Stimulated activated CD4-positive, alpha-beta T cell treated with anti-CD3 and anti-CD28 coated beads, Interleukin-1b, Interleukin-23, amount 100 ng/mL, for 24 hours (primary cell): ENCODE results near the gene RBP3.

Experiments
- DNase-seq, 4 experiments: peaks; one replicate each; pipeline ENCODE4 v3.0.0-alpha.2; 2020; ENCODE audit warnings: low read depth in 4 of 4, low spot score in 1 of 4

RBP3 gene

DNA sequence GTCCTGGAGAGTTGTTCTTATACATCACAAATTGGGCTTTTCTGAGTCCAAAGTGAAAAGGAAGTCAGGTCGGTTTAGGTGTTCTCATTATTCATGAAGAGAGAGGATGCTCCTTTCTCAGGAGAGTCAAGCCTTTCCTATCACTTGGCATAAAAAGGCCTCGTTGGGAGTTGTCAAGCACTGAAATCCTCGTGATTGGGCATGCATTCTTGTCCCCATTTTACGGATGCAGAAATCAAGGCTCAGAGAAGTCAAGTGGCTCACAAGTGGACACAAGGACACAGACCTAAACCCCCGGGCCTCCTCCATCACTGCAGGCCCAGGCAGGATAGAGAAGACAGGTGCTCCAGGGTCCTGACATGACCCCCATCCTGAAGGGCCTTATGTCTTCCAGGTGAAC is 8.5 kb downstream of the RBP3 start:
- DNase-seq: no peak

DNA sequence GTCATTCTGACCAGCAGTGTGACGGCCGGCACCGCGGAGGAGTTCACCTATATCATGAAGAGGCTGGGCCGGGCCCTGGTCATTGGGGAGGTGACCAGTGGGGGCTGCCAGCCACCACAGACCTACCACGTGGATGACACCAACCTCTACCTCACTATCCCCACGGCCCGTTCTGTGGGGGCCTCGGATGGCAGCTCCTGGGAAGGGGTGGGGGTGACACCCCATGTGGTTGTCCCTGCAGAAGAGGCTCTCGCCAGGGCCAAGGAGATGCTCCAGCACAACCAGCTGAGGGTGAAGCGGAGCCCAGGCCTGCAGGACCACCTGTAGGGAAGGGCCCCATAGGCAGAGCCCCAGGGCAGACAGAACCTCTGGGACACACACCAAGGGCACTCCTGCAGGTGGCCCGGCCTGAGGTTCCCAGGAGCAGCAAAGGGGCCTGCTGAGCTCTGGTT is 9.0 kb downstream of the RBP3 start:
- DNase-seq: no peak

DNA sequence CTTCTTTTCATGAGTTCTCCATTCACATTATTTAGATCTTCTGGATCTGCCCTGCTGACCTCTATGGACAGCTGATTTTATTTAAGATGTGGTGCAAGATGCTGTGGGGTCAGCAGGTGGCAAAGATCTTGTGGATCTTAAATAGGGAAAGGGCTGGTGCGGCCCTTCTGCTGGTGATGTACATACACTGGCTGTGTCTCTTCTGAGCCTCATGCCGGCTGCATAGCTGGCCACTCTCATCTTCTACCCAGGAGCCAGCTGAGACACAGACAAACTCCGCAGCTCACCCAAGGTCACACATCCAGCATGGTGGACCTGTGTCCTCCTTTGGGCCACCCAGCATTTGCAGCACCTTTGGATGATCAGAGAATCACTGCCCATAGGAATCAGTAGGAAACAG is 9.7 kb downstream of the RBP3 start:
- no peak for DNase-seq

DNA sequence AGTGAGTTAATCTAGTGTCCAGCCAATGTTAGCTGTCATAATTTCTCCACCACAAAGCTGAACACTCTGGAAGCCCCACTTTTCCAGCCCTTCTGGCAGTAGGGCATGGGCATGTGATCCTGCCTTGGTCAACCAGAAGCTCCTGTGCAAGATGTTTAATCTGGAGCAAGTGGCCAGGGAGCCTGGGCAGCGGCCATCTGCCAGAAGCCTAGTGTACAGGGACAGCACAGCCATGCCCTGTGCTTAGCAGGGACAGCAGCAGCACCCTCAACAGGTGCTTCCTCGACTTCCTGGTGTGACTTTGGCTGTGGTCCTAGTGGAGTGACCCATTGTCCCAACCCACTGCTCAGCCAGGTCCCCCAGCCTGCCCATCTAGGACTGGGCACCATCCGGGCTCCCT is 10.3 kb downstream of the RBP3 start:
- no peak for DNase-seq

DNA sequence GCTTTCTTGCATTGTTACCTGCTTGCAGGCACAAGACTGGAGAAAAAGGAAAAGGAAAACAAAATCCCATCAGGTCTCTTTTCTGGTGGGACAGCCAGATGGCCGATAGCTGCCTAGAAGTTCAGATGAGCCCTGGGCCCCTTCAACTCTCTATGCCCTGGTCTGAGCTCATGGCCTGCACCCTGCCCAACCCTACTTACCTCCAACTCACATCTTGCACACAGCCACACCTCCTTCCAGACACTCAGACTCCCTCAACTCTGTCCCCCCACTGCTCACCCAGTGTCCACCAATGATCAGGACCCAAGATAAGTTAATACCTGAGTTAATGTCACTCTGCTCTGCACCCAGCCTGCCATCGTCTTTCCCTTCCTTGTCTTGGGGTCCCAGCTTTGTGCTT is 10.9 kb downstream of the RBP3 start:
- DNase-seq: no peak

DNA sequence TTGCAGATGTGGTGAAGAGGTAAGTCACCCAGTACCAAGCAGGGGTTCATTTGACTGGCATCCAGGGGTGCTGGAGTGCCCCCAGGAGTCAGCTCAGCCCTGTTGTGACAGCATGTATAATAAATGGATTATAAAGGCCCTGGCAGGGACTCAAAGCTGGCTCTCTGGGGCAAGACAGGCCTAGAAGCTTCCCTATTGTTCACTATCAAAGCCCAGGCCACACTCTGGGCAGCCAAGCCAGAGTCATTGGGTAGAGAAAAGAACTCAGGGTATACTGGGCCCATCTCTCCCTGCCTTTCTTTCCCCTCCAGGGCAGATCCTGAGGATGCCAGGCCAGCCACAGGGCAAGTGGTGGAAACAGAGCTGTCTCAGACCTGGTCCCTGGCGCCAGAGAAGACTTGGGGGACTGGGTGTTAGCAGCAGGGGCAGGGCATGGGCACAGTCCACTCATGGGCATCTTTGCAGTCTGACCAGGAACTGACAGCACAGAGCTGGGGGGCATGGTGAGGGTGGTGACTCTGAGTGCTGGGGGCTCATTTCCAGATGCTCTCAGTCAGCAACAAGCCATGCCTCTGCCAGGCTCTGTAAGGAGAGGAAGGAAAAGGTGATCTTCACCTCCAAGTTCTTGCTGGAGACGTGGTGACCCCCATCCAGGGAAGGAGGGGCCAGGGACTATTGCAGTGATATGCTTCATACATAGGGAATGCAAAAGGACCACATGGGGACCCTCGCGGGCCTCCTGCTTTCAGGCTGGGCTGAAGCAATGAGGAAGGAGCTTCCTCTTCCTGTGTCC is 11.7 kb downstream of the RBP3 start:
- no peak for DNase-seq

DNA sequence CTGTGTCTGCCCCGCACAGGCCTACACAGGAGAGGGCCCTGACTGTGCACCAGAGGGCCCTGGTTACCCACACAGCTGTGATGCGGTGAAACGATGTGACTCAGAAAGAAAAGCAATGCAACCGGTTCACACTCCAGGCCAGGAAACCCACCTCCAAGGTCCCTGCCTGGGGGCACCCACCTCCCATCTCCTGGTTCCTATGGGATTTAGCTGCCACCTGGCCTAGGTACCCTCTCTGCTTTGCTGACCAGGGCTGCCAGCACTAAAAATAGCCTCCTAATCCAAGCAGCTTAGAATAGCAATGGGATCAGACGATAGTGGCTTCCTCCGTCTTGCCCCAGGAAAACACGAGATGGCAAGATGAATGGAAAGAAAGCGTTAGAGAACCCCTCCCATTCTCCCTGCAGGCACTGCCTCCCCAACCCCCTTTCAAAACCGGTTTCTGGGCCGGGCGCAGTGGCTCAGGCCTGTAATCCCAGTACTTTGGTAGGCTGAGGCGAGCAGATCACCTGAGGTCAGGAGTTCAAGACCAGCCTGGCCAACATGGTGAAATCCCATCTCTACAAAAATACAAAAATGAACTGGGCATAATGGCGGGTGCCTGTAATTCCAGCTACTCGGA is 12.4 kb downstream of the RBP3 start:
- no peak for DNase-seq

DNA sequence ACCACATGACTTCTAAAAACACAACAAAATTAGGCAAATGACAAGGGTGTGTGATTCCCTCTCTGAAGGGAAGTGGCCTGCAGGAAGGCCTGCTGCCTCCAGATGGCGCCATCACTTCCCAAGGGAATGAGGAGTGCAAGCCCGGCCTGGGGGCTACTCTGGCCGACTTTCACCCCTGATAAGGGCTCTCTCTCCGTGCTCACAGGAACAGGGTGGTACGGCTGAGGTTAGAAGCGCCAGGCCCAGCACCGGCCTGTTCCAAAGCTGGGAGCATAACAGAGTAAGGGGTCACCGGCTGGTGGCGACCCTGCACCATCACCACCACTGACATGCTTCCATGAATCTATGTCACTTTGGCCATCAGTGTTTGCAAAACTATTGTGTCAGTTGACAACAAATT is 13.1 kb downstream of the RBP3 start:
- DNase-seq: peak in 1 of 4 experiments; percentile 28

DNA sequence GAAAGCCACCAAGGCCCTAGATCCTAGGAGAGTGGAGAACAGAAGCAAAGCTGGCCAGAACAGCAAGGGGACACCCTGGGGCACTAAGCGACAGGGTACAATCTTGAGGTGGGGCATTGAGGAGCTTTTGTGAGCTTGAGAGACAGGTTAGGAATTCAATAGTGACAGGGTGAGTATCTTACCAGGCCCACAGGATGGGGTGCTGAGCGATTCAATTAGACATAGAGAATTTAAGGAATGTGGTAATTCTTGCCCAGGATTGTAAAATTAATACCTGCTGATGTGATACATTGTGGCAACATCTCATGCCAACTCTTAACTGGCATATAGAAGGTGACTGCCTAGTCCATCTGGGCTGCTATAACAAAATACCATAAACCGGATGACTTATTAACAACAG is 14.0 kb downstream of the RBP3 start:
- DNase-seq: no peak

DNA sequence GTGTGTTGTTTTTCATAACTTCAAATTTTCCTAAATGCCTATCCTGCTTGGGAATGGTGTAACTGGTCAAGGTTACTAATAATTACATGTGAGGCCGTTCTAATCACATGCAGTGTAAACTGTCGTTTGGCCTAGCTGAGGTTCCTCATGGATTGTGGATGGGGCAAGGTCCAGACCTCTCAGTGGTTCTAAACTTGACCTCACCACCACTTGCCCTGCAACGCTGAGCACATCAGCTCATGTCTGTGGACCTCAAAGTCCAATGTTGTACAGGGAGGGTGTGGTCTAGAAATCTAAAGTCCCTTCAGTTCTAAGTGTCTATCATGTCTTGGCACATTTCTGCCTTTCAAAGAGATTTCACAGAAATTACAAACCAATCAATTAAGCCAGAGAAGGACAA is 15.6 kb downstream of the RBP3 start:
- DNase-seq: no peak

DNA sequence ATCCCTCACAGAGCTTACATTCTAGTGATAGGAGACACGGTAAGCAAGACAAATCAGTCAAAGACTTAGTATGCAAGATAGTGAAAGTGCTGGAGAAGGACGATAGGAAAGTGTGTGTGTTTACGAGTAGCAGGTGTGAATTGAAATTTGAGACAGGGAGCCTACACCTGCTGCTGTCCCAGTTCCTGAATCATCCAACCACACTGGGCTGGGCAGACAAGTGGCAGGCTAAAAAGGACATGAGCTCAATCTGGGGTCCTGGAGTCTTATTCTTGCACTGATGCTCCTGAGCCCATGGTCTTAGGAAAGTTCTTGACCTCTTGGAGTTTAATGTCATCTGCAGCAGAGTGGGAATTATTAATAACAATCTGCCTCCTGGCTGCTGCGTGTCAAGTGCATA is 16.2 kb downstream of the RBP3 start:
- no peak for DNase-seq

DNA sequence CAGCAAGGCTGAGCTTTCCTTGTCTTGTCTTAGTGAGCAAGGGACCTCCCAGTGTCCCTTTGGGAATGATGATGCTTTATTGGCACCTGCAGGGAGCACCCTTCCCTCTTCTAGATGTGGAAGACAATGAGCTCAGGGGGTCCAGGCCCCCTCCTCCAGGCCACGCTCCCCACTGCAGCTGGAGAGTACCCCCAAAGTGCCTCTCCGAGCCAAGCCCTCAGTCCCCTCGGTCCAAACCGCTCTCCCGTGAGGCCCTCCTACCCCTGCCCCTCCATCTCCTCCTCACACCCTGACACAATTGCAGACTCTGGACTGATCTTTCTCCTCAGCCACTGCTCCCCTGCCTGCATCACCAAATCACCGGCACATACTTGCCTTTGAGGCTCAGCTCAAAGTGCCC is 16.7 kb downstream of the RBP3 start:
- no peak for DNase-seq

DNA sequence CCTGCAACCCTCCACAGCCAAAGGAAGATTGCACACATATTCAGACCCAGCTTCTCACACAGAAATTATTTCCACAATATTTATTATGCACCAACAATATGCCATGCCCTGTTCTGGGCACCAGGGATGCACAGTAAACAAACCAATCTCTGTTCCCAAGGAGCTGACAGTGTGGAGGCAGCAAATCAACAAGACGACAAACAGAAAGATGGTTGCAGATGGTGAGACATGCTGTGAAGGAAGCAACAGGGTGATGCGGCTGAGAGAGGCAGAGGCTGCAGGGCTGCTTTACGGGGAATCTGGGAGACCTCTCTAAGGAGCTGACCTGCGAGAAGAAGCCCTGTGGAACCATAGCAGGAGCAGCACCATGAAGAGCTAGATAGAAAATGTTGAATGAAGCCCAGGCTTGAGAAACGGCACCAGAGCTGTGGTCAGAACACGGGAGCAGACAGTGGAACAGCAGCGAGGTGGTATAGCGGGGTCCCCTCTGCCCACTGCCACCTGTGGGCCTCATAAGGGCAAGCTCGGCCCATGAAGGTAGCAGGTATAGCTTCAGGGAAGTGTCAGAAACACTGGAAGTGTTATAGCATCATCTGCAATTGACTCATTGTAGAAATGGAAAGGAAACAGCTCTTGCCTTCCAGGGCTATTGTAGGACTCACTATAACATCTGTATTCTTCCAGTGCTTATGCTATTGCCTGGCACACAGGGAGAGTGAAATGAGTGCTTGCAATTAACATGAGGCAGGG is 17.4 kb downstream of the RBP3 start:
- DNase-seq: no peak

DNA sequence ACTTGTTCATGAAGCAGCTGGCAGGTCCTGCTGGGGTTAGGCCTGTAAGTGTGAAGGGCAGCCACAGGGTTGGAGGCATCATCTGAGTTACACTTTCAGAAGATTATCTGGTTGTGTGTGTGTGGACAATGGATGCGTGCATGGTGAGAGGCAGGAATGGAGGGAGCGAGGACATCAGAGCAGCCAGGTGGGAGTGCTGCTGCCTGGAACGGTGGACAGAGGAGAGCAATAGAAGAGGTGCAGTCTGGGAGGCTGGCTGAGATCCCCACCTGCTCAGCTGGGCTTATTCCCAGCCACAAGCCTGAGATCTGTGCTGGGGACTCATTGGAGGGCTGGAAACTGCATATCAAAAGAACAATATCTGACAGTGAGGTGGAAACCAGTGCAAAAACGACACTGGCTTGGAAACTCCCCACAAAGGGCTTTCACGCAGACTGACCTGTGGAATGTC is 18.0 kb downstream of the RBP3 start:
- no peak for DNase-seq

DNA sequence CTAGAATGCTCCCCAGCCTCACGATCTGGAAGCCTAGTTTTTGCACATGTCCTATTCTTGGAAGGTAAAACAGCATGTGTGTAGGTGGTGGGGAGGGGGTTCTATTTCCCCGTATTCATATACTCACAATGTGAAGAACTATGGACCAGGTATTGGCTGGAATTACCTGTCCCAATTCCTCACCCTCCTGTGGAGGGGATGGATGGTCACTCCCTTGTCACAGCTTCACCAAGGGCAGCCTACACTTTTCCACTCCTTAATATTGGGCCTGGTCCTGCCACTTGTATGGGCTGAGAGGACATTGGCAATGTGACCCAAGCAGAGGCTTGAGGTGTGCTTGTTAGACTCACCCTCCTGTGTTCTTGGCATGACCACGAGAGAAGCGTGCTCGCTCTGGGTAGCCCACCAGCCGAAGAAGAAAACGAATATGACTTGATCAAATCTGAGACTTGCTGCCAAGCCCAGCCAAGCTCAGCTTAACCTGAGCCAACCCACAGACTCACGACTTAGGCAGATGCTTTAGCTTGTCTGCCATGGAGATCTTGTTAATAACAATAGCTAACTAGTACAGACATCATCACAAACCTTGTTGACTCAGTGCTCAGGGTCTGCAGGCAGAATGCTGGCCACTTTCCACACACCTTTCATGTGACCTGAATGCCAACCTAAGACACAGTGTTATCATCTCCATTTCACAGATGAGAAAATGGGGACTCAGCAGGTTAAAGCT is 18.7 kb downstream of the RBP3 start:
- no peak for DNase-seq

DNA sequence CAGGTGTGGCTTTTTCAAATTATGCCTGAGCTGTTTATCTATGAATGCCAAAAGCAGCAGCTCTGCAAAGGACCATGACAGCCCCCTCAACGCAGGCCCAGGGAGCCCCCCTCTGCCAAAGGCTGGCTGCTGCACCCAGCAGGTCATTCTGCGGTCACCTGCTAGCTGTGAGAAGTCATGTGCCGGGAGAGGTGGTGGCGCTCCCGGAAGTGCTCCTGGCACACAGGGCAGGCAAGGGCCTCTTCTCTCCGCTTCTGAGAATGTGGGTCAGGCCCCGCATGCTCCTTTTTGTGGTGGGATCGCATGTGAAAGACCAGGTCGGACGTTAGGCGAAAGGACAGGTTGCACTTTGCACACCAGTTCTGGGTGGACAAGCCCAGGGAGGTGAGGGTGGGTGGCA is 19.5 kb downstream of the RBP3 start:
- DNase-seq: no peak

DNA sequence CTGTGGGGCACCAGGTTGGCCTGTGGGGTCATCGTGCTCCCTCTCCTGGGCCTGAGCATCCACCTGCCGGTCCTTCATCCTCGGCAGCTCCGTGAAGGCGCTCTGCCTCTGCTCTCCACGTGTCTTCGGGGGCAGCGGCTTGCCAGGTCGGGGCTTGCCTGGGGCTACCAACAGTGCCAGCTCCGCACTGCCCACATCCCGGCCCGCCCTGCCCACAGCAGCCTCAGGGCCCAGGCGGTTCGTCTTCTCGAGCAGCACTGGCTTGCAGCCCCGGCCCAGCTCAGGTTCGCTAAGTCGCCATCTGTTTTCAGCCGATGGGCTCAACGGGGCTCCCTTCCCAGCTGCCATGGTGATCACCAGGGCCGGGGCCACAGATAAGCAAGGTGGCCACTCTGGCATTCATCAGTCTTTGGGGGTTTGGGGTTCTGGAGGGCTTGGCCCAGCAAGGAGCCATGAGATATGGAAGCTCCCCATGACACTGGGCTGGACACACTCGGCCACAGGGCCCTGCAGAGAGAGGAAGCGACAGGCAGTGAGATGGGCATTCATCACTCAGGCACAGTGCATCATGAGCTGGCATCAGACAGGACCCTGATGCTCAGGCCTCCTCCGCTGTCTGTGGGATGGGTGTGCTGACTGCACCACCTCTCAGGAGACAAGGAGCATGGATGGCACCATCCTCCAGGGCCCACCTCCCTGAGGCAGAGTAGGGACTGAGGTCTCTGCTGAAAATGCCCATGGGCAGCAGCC is 20.4 kb downstream of the RBP3 start:
- no peak for DNase-seq

DNA sequence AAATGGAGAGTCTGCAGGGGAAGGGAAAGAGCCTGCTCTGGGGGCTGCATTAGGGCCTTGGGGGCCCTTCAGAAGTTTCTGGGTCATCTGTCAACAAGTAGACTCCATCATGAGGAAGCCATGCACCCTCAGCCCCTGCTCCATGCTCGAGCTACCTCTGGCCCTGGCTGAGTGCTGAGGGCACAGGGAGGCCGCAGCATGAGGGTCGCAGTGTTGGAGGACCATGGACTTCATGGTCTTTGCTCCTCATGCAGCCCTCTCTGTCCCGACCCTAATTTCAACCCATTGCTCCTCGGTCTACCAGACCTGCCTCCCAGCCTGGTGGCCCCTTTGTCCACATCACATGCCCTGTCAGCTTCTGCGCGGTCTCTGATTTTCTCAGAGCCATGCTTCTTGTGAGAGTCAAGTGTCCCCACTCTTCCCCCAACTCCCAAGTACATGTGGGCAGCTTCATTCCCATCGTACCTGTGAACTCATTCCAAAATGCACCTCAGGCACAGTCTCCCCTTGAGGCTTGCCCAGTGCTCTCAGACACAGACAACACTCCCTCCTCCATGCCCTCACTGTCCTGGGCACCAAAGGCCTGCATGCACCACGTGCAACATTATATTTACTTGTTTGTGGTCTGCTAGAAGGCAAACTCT is 21.2 kb downstream of the RBP3 start:
- DNase-seq: no peak

DNA sequence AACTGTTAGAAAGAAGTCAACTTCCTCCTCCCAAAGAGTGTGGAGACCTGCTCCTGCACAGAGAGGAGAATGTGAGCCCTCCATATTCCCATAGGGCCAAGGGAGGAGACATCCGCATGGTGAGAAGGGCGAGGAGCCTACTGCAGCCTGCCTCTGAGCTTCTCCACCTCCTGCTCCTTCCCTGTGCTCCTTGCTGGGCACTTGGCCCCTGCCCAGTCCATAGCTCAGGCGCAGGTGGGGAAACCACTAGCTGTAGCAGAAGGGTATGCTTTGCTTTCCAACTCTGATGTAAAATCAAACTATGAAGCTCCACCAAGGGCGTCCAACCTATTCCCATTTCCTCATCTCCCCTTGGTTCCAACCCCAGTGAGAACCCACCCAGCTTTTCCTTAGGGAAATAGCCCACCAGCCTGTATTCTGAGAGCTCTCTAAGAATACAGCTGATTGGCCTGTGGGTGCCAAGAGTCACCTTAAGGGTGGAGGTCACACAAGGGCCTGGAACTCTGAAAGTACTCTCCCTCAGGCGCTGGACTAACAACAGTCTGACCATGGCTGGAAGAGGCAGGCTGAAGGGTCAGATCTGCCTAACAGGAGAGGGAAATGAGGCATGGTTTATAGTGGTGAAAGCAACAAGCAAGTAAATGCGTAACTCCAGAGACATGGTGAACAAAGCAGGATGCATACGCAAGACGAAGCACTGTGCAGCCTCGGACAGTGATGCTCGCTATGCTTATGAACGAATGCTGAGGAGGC is 22.0 kb downstream of the RBP3 start:
- no peak for DNase-seq

DNA sequence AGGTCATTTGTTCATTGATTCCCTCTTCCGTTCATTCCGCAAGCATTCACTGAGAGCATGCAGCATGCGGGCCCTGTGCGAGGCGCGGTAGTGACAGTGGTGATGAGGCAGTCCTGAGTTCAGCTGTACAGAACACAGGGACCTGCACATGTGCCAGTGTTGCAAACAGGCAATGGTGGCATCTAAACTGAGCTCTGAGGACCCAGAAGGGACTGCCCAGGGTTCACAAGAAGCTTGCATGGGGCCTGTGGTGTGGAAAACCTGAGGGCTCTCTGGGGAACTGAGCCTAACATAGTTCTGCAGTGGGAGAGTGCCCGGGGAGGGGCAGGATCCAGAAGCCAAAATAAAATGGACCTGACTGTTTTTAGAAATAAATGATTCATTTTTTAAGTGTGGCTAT is 22.7 kb downstream of the RBP3 start:
- no peak for DNase-seq
